ENCODE measurements around the gene FCGR3B. TPM values are rescaled to one million over a fixed set of nuclear protein-coding genes. Genes with fewer than 3 reads are reported as not detected.
"Not testable (repeated sequence)": the region's sequence is repeated elsewhere in the genome, so short reads cannot be mapped to it uniquely, and the experiment has no call there.

The FCGR3B gene
- polyA plus RNA-seq, 3 donors = 0.53 to 7.5 (median 1.3) TPM

DNA sequence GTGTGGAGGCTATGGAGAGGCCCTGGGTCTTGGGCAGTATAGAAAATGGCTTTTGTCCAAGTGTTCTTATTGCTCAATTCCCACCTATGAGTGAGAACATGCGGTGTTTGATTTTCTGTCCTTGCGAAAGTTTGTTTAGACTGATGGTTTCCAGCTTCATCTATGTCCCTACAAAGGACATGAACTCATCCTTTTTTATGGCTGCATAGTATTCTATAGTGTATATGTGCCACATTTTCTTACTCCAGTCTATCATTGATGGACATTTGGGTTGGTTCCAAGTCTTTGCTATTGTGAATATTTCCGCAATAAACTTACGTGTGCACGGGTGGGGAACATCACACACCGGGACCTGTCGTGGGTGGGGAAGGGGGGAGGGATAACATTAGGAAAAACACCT, 10.6 kb downstream of the FCGR3B start:
- WGBS (ENCODE audit: insufficient coverage) = 100% methylated on average over 3 of the region's 7 CpGs
- H3K4me3 ChIP-seq (replicated peaks in 1 of 3; ENCODE audit: low read depth in 2 of 3, low read length in 3 of 3); H2AFZ ChIP-seq (ENCODE audit: insufficient read depth, low read depth, low read length, poor library complexity, severe bottlenecking); DNase-seq; H3K27ac ChIP-seq (ENCODE audit: low read depth in 1 of 2, low read length in 2 of 2); H3K27ac Mint-ChIP-seq; H4K20me1 ChIP-seq (ENCODE audit: insufficient read depth, low read length); H3K79me2 ChIP-seq (ENCODE audit: insufficient read depth, low read length); intact Hi-C loops (cut with micrococcal nuclease); H3K9ac ChIP-seq (ENCODE audit: insufficient read depth, low read length, poor library complexity, severe bottlenecking); H3K36me3 Mint-ChIP-seq; H3K4me2 ChIP-seq (replicated peaks; ENCODE audit: extremely low read depth, low read length, poor library complexity, severe bottlenecking); H3K36me3 ChIP-seq (replicated peaks in 1 of 2; ENCODE audit: control insufficient read depth in 1 of 2, insufficient read depth in 2 of 2, low read length in 2 of 2): not testable (repeated sequence)
- peaks cover 8 to 17% of the 10 kb centered on the region in 2 donors for H3K4me1 ChIP-seq (ENCODE audit: control insufficient read depth in 1 of 2, insufficient read depth in 2 of 2, low read length in 2 of 2)
- peaks cover 27 to 44% of the 10 kb centered on the region in 2 donors for H3K27me3 ChIP-seq (ENCODE audit: control insufficient read depth in 2 of 2, insufficient read depth in 2 of 2, low read length in 2 of 2)
- Mint-ChIP-seq H3K4me3 (peak overlapping the region in 1 of 2 donors; percentile 67), H3K27me3 (ENCODE audit: low read depth in 3 of 3) (peaks cover 29 to 70% (median 49%) of the 10 kb centered on the region in 3 donors), H3K9me3 (peaks cover 3 to 36% (median 30%) of the 10 kb centered on the region in 7 donors), H3K4me1 (peaks cover 16% of the 10 kb centered on the region)
- H3K9me3 ChIP-seq (replicated peaks in 1 of 2; ENCODE audit: control insufficient read depth in 1 of 2, insufficient read depth in 1 of 2, low read length in 2 of 2) = peaks cover 4 to 10% of the 10 kb centered on the region in 2 donors

DNA sequence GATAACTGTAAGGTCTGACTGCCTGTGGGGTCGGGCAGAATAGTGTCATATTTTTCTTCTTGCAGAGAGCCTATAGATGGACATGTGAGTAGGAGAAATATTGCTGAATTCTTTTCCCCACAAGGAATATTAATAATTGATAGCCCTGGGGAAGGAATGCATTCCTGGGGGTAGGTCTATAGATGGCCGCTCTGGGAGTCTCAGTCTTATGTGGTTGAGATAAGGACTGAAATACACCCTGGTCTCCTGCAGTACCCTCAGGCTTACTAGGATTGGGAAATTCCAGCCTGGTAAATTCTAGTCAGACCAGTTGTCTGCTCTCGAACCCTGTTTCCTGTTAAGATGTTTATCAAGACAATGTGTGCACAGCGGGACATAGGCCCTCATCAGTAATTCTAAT, 12.5 kb downstream of the FCGR3B start:
- H3K9ac ChIP-seq (ENCODE audit: insufficient read depth, low read length, poor library complexity, severe bottlenecking); H3K27ac Mint-ChIP-seq; H3K4me3 ChIP-seq (replicated peaks in 1 of 3; ENCODE audit: low read depth in 2 of 3, low read length in 3 of 3); H3K36me3 ChIP-seq (replicated peaks in 1 of 2; ENCODE audit: control insufficient read depth in 1 of 2, insufficient read depth in 2 of 2, low read length in 2 of 2); H3K4me2 ChIP-seq (replicated peaks; ENCODE audit: extremely low read depth, low read length, poor library complexity, severe bottlenecking); intact Hi-C loops (cut with micrococcal nuclease); H3K36me3 Mint-ChIP-seq; H3K27ac ChIP-seq (ENCODE audit: low read depth in 1 of 2, low read length in 2 of 2); DNase-seq; H3K79me2 ChIP-seq (ENCODE audit: insufficient read depth, low read length); H2AFZ ChIP-seq (ENCODE audit: insufficient read depth, low read depth, low read length, poor library complexity, severe bottlenecking); H4K20me1 ChIP-seq (ENCODE audit: insufficient read depth, low read length): not testable (repeated sequence)
- H3K9me3 Mint-ChIP-seq = peaks cover 3 to 36% (median 30%) of the 10 kb centered on the region in 7 donors
- WGBS (ENCODE audit: insufficient coverage) = no CpG with 5 or more reads among the region's 4 CpGs
- H3K9me3 ChIP-seq (replicated peaks in 1 of 2; ENCODE audit: control insufficient read depth in 1 of 2, insufficient read depth in 1 of 2, low read length in 2 of 2) = peaks cover 4 to 10% of the 10 kb centered on the region in 2 donors
- peaks cover 8 to 17% of the 10 kb centered on the region in 2 donors for H3K4me1 ChIP-seq (ENCODE audit: control insufficient read depth in 1 of 2, insufficient read depth in 2 of 2, low read length in 2 of 2)
- H3K4me3 Mint-ChIP-seq = peak overlapping the region in 1 of 2 donors; percentile 59
- H3K27me3 ChIP-seq (ENCODE audit: control insufficient read depth in 2 of 2, insufficient read depth in 2 of 2, low read length in 2 of 2) = peaks cover 22 to 35% of the 10 kb centered on the region in 2 donors
- H3K4me1 Mint-ChIP-seq = peaks cover 16% of the 10 kb centered on the region
- peaks cover 23 to 62% (median 37%) of the 10 kb centered on the region in 3 donors for H3K27me3 Mint-ChIP-seq (ENCODE audit: low read depth in 3 of 3)

DNA sequence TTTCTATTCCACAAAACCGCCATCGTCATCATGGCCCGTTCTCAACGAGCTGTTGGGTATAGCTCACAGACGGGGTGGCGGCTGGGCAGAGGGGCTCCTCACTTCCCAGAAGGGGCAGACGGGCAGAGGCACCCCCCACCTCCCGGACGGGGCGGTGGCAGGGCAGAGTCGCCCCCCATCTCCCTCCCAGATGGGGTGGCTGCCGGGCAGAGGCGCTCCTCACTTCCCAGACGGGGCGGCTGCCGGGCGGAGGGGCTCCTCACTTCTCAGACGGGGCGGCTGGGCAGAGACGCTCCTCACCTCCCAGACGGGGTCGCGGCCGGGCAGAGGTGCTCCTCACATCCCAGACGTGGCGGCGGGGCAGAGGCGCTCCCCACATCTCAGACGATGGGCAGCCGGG, 14.6 kb downstream of the FCGR3B start:
- Histone ChIP-seq H3K4me1 (ENCODE audit: control insufficient read depth in 1 of 2, insufficient read depth in 2 of 2, low read length in 2 of 2) (peaks cover 15 to 20% of the 10 kb centered on the region in 2 donors), H3K9me3 (replicated peaks in 1 of 2; ENCODE audit: control insufficient read depth in 1 of 2, insufficient read depth in 1 of 2, low read length in 2 of 2) (peaks cover 4 to 10% of the 10 kb centered on the region in 2 donors), H3K27me3 (ENCODE audit: control insufficient read depth in 2 of 2, insufficient read depth in 2 of 2, low read length in 2 of 2) (peaks cover 11 to 28% of the 10 kb centered on the region in 2 donors)
- H2AFZ ChIP-seq (ENCODE audit: insufficient read depth, low read depth, low read length, poor library complexity, severe bottlenecking); intact Hi-C loops (cut with micrococcal nuclease); H3K27ac ChIP-seq (ENCODE audit: low read depth in 1 of 2, low read length in 2 of 2); H3K4me2 ChIP-seq (replicated peaks; ENCODE audit: extremely low read depth, low read length, poor library complexity, severe bottlenecking); H3K9ac ChIP-seq (ENCODE audit: insufficient read depth, low read length, poor library complexity, severe bottlenecking); DNase-seq; H4K20me1 ChIP-seq (ENCODE audit: insufficient read depth, low read length); H3K27ac Mint-ChIP-seq; H3K36me3 ChIP-seq (replicated peaks in 1 of 2; ENCODE audit: control insufficient read depth in 1 of 2, insufficient read depth in 2 of 2, low read length in 2 of 2); H3K79me2 ChIP-seq (ENCODE audit: insufficient read depth, low read length); H3K4me3 ChIP-seq (replicated peaks in 1 of 3; ENCODE audit: low read depth in 2 of 3, low read length in 3 of 3); H3K36me3 Mint-ChIP-seq: not testable (repeated sequence)
- peak overlapping the region in 1 of 2 donors; percentile 67 for H3K4me3 Mint-ChIP-seq
- WGBS (ENCODE audit: insufficient coverage) = 88% methylated on average over 11 of the region's 30 CpGs
- peaks cover 3 to 34% (median 23%) of the 10 kb centered on the region in 7 donors for H3K9me3 Mint-ChIP-seq
- peaks cover 23% of the 10 kb centered on the region for H3K4me1 Mint-ChIP-seq
- peaks cover 28 to 64% (median 30%) of the 10 kb centered on the region in 3 donors for H3K27me3 Mint-ChIP-seq (ENCODE audit: low read depth in 3 of 3)

DNA sequence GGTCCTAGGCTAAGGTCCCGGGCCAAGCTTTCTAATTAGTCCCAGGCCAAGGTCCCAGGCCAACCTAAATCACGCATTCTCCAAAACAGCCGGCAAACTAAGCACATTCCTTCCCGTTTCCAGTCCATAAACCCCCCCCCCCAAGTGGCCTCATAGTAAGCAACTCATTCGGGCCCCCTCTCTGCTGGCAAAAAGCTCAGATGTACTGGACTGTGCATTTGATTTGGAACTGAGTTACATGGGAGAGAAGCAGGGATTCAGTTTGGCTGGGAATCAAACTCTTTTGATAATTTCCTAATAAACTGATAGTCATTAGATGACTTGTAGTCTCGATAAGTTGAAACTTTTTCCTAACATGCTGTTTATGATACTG, 17.8 kb downstream of the FCGR3B start:
- H3K27ac ChIP-seq (ENCODE audit: low read depth in 1 of 2, low read length in 2 of 2); intact Hi-C loops (cut with micrococcal nuclease); H4K20me1 ChIP-seq (ENCODE audit: insufficient read depth, low read length); H3K36me3 Mint-ChIP-seq; H3K9me3 Mint-ChIP-seq; H3K9ac ChIP-seq (ENCODE audit: insufficient read depth, low read length, poor library complexity, severe bottlenecking); H3K9me3 ChIP-seq (replicated peaks in 1 of 2; ENCODE audit: control insufficient read depth in 1 of 2, insufficient read depth in 1 of 2, low read length in 2 of 2); DNase-seq; H3K4me2 ChIP-seq (replicated peaks; ENCODE audit: extremely low read depth, low read length, poor library complexity, severe bottlenecking); H2AFZ ChIP-seq (ENCODE audit: insufficient read depth, low read depth, low read length, poor library complexity, severe bottlenecking); H3K36me3 ChIP-seq (replicated peaks in 1 of 2; ENCODE audit: control insufficient read depth in 1 of 2, insufficient read depth in 2 of 2, low read length in 2 of 2); H3K4me3 ChIP-seq (replicated peaks in 1 of 3; ENCODE audit: low read depth in 2 of 3, low read length in 3 of 3); H3K79me2 ChIP-seq (ENCODE audit: insufficient read depth, low read length): not testable (repeated sequence)
- Mint-ChIP-seq H3K27ac (peak overlapping the region in 4 of 7 donors; percentile 54 to 84 (median 69)), H3K4me1 (peaks cover 36% of the 10 kb centered on the region), H3K27me3 (ENCODE audit: low read depth in 3 of 3) (peaks cover 16 to 64% (median 30%) of the 10 kb centered on the region in 3 donors), H3K4me3 (peak overlapping the region; percentile 86 to 90)
- H3K27me3 ChIP-seq (ENCODE audit: control insufficient read depth in 2 of 2, insufficient read depth in 2 of 2, low read length in 2 of 2) = peaks cover 0 to 16% of the 10 kb centered on the region in 2 donors
- peaks cover 25 to 30% of the 10 kb centered on the region in 2 donors for H3K4me1 ChIP-seq (ENCODE audit: control insufficient read depth in 1 of 2, insufficient read depth in 2 of 2, low read length in 2 of 2)
- no CpG with 5 or more reads among the region's 6 CpGs for WGBS (ENCODE audit: insufficient coverage)

Measured in CD14-positive monocyte (primary cell).